Adipocyte (in vitro differentiated cells): ENCODE measurements around the gene PNN.
"Not testable (repeated sequence)": the region's sequence is repeated elsewhere in the genome, so short reads cannot be mapped to it uniquely, and the experiment has no call there.

Source experiments
- DNase-seq: peaks from one replicate; pipeline ENCODE4 v3.0.0-alpha.2; 2015; ENCODE audit warnings: low read depth
- H3K27me3 ChIP-seq: replicated peaks from 2 replicates; pipeline ENCODE4 v1.7.0; 2013; ENCODE audit warnings: mild to moderate bottlenecking, low read length, moderate library complexity; ENCODE audit not compliant: control insufficient read depth, insufficient read depth
- H3K36me3 ChIP-seq: 2 replicates; pipeline ENCODE4 v1.7.0; 2013; ENCODE audit warnings: low read length, mild to moderate bottlenecking, moderate library complexity; ENCODE audit not compliant: control insufficient read depth, insufficient read depth, severe bottlenecking
- H3K4me1 ChIP-seq: 2 replicates; pipeline ENCODE4 v1.7.0; 2013; ENCODE audit warnings: mild to moderate bottlenecking, low read length, moderate library complexity; ENCODE audit not compliant: control insufficient read depth, insufficient read depth
- H3K4me3 ChIP-seq: 2 replicates; pipeline ENCODE4 v1.7.0; 2013; ENCODE audit warnings: mild to moderate bottlenecking, low read length, moderate library complexity
- H3K9ac ChIP-seq: 2 replicates; pipeline ENCODE4 v1.7.0; 2013; ENCODE audit warnings: mild to moderate bottlenecking, low read length, moderate library complexity
- H3K9me3 ChIP-seq: 2 replicates; pipeline ENCODE4 v1.7.0; 2013; ENCODE audit warnings: mild to moderate bottlenecking, low read length, moderate library complexity; ENCODE audit not compliant: control insufficient read depth

Gene PNN

DNA sequence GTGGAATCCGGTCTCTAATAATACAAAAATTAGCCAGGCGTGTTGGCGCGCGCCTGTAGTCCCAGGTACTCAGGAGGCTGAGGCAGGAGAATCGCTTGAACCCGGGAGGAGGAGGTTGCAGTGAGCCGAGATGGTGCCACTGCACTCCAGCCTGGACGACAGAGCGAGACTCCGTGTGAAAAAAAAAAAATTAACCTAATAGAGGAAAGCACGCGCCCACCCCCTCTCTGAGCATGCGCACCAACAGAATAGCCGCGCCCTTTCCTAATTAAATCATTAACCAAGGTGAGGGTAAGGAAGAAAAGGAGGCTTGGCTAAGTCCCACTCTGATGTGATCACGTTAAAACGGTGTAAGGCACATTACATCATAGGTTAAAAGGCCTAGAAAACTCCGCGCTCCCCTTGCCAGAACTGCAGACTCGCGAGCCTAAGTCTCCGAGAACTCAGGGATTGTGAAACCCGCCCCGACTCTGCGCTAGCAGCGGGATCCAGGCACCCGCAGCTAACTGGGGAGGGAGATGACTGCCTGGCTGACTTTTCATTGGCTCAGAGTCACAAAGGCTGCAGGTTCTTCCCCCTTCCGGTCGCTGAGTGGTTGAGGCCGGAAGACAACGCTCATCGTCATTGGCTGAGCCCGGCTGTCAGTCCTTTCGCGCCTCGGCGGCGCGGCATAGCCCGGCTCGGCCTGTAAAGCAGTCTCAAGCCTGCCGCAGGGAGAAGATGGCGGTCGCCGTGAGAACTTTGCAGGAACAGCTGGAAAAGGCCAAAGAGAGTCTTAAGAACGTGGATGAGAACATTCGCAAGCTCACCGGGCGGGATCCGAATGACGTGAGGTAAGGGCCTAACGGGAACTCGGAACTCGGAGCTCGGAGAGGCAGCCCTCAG is at the start of gene PNN:
TSS of gene PNN (plus strand) at position 695 of the 885 bp plus-strand sequence. CDS start at position 721, 26 bp downstream.
- H3K36me3 ChIP-seq, result peaks cover 37% of the 10 kb centered on the region
- H3K9me3 ChIP-seq, result no peaks in the 10 kb centered on the region
- H3K4me3 ChIP-seq, result peak within 1 kb of the TSS; percentile 99
- DNase-seq, result peak; percentile 99
- H3K27me3 ChIP-seq, result no peaks in the 10 kb centered on the region
- peaks cover 23% of the 10 kb centered on the region for H3K4me1 ChIP-seq
- peak within 1 kb of the TSS; percentile 99 for H3K9ac ChIP-seq

DNA sequence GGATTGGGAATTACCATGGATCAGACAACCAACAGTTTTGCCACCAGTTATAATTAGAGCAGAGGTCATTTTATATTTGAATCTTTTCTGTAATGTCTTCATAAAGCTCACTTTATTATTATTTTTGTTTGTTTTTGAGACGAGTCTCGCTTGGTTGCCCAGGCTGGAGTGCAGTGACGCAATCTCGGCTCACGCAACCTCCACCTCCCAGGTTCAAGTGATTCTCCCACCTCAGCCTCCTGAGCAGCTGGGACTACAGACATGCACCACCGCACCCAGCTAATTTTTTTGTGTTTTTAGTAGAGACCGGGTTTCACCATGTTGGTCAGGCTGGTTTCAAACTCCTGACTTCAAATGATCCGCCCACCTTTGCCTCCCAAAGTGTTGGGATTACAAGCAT is 37.2 kb upstream of the PNN start:
- H3K36me3 ChIP-seq, result peaks cover 43% of the 10 kb centered on the region
- not testable (repeated sequence) for H3K9me3 ChIP-seq, H3K27me3 ChIP-seq, H3K9ac ChIP-seq, H3K4me1 ChIP-seq, H3K4me3 ChIP-seq, DNase-seq

GRCh38 chr14:39138440-39138839 is 36.6 kb upstream of the PNN start:
- peak; percentile 63 for DNase-seq
- Histone ChIP-seq H3K4me1 (peaks cover 9% of the 10 kb centered on the region), H3K9me3 (no peaks in the 10 kb centered on the region), H3K27me3 (no peaks in the 10 kb centered on the region), H3K9ac (no peak overlapping the region), H3K4me3 (no peak overlapping the region), H3K36me3 (peaks cover 41% of the 10 kb centered on the region)

GRCh38 chr14:39140170-39140569 is 34.9 kb upstream of the PNN start:
- H3K9ac ChIP-seq, result no peak overlapping the region
- H3K4me3 ChIP-seq, result no peak overlapping the region
- H3K27me3 ChIP-seq, result no peaks in the 10 kb centered on the region
- DNase-seq, result no peak
- H3K36me3 ChIP-seq, result peaks cover 24% of the 10 kb centered on the region
- peaks cover 9% of the 10 kb centered on the region for H3K4me1 ChIP-seq
- no peaks in the 10 kb centered on the region for H3K9me3 ChIP-seq

- not testable (repeated sequence) for H3K9ac ChIP-seq, H3K9me3 ChIP-seq, DNase-seq, H3K4me3 ChIP-seq, H3K27me3 ChIP-seq, H3K4me1 ChIP-seq
- peaks cover 11% of the 10 kb centered on the region for H3K36me3 ChIP-seq
Observed at GRCh38 chr14:39141623-39142022, 33.4 kb upstream of the PNN start.

DNA sequence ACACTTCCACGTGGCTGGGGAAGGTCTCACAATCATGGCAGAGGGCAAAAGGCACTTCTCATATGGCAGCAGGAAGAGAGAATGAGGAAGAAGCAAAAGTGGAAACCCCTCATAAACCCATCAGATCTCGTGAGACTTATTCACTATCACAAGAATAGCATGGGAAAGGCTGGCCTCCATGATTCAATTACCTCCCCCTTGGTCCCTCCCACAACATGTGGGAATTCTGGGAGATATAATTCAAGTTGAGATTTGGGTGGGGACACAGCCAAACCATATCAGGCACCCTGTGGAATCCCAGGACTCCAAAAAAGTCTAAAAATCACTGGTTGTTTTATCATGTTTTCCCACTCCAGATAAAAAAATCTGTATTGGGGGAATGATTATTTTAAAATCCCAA is 31.8 kb upstream of the PNN start:
- DNase-seq, H3K9me3 ChIP-seq, H3K27me3 ChIP-seq, H3K4me3 ChIP-seq, H3K9ac ChIP-seq, H3K4me1 ChIP-seq: not testable (repeated sequence)
- peaks cover 11% of the 10 kb centered on the region for H3K36me3 ChIP-seq

GRCh38 chr14:39145266-39145966 is 29.6 kb upstream of the PNN start:
- H3K36me3 ChIP-seq, result peaks cover 32% of the 10 kb centered on the region
- no peaks in the 10 kb centered on the region for H3K9me3 ChIP-seq
- H3K27me3 ChIP-seq, result no peaks in the 10 kb centered on the region
- no peak overlapping the region for H3K4me3 ChIP-seq
- H3K9ac ChIP-seq, result no peak overlapping the region
- H3K4me1 ChIP-seq, result no peaks in the 10 kb centered on the region
- DNase-seq, result no peak

- Histone ChIP-seq H3K36me3 (peaks cover 77% of the 10 kb centered on the region), H3K4me1 (no peaks in the 10 kb centered on the region), H3K9me3 (no peaks in the 10 kb centered on the region), H3K27me3 (no peaks in the 10 kb centered on the region), H3K9ac (no peak overlapping the region), H3K4me3 (no peak overlapping the region)
- DNase-seq, result no peak
Observed at GRCh38 chr14:39154594-39155189, 20.4 kb upstream of the PNN start.

GRCh38 chr14:39157491-39157890 is 17.6 kb upstream of the PNN start:
- Histone ChIP-seq H3K4me1 (no peaks in the 10 kb centered on the region), H3K9ac (no peak overlapping the region), H3K27me3 (no peaks in the 10 kb centered on the region), H3K9me3 (no peaks in the 10 kb centered on the region), H3K36me3 (peaks cover 68% of the 10 kb centered on the region), H3K4me3 (no peak overlapping the region)
- no peak for DNase-seq

DNA sequence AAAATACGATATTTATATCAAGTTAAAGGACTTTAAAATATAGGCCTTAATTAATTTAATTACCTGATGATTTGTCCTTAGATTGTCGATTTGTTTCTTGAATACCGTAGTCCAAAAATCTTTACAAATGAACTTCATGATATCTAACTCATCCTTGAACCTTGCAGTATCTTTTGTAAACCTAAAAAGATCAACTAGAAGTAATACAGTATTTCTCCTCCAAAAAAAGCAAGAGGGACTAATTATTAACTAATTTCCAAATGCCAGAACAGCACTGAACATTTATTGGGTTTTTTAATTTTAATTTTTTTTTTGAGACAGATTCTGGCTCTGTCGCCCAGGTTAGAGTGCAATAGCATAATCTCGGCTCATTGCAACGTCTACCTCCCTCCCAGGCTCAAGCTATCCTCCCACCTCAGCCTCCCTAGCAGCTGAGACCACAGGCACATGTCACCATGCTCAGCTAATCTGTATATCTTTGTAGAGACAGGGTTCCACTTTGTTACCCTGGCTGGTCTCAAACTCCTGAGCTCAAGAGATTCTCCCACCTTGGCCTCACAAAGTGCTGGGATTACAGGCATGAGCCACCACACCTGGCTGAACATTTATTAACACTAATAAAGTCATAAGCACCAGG is 16.7 kb upstream of the PNN start:
- Histone ChIP-seq H3K27me3 (no peaks in the 10 kb centered on the region), H3K9ac (no peak overlapping the region), H3K9me3 (no peaks in the 10 kb centered on the region), H3K4me1 (no peaks in the 10 kb centered on the region), H3K36me3 (peaks cover 64% of the 10 kb centered on the region), H3K4me3 (no peak overlapping the region)
- DNase-seq, result no peak

GRCh38 chr14:39160494-39160893 is 14.6 kb upstream of the PNN start:
- DNase-seq, result no peak
- Histone ChIP-seq H3K9me3 (no peaks in the 10 kb centered on the region), H3K4me3 (no peak overlapping the region), H3K4me1 (no peaks in the 10 kb centered on the region), H3K9ac (no peak overlapping the region), H3K36me3 (peaks cover 51% of the 10 kb centered on the region), H3K27me3 (no peaks in the 10 kb centered on the region)
